Liver (tissue), 3 donors: ENCODE results near the gene SCEL.

Experiments
- EGR1 ChIP-seq, 2 donors: IDR thresholded peaks; 2 replicates each; pipeline ENCODE4 v1.6.1; 2016 to 2018; ENCODE audit warnings: antibody characterized with exemption in 2 of 2, low read depth in 2 of 2
- FOXA2 ChIP-seq: IDR thresholded peaks from 2 replicates; pipeline ENCODE4 v1.6.1; 2016; ENCODE audit warnings: antibody characterized with exemption
- TAF1 ChIP-seq: conservative IDR thresholded peaks from 2 replicates; pipeline ENCODE4 v1.6.1; 2016; ENCODE audit warnings: antibody characterized with exemption, mild to moderate bottlenecking
- TF ChIP-seq, protein P1 (sequence below): fragments of 150-350 bp; IDR thresholded peaks from 2 replicates; pipeline ENCODE4 v1.5.1; 2017; ENCODE audit warnings: improper control_type of control experiment, low read depth, low read length; ENCODE audit not compliant: missing input control
- TF ChIP-seq, protein P2 (sequence below): IDR thresholded peaks from 2 replicates; pipeline ENCODE4 v1.6.1; 2016; ENCODE audit warnings: antibody characterized with exemption, mild to moderate bottlenecking
- TF ChIP-seq, protein P3 (sequence below): IDR thresholded peaks from 2 replicates; pipeline ENCODE4 v1.6.1; 2016; ENCODE audit warnings: antibody characterized with exemption
- TF ChIP-seq, protein P4 (sequence below): IDR thresholded peaks from 2 replicates; pipeline ENCODE4 v1.6.1; 2016; ENCODE audit warnings: antibody characterized with exemption
- donor health status: healthy.
- donor health status: healthy.

DNA sequence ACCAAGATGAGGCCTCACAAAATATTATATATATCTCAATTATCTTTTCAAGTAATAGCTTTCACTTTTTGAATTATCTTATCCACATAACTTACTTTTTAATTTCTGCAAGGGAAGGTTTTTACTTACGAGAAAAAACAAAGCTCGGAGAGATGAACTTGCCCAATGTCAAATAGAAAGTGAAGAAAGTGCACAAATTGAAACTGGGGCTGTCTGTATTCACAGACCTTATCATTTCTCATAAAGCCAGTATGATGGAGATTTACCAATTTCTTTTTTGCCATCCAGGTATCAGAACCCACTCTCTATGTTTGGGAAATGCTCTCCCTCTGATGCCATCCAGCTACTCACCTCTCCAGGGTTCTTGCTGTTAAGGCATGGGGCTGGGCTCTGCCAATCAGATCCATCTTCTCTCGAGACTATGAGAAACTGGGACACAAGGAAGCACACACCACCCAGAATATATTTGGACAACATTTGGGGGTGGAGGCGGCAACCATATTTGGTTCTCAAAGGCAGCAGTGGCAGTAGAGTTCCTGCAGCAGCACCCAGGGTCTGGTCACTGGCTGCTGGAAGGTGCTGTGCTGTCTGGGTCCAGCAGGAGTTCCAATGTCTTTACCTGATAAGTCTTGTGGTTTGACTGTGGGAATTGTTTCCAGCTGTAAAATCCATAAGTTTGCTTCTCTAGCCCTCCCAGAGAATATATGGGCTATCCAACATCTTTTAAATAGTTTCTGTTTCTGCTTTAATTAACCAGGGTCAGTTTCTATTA is 45.8 kb upstream of the SCEL start:
- TF ChIP-seq, protein P1, sequence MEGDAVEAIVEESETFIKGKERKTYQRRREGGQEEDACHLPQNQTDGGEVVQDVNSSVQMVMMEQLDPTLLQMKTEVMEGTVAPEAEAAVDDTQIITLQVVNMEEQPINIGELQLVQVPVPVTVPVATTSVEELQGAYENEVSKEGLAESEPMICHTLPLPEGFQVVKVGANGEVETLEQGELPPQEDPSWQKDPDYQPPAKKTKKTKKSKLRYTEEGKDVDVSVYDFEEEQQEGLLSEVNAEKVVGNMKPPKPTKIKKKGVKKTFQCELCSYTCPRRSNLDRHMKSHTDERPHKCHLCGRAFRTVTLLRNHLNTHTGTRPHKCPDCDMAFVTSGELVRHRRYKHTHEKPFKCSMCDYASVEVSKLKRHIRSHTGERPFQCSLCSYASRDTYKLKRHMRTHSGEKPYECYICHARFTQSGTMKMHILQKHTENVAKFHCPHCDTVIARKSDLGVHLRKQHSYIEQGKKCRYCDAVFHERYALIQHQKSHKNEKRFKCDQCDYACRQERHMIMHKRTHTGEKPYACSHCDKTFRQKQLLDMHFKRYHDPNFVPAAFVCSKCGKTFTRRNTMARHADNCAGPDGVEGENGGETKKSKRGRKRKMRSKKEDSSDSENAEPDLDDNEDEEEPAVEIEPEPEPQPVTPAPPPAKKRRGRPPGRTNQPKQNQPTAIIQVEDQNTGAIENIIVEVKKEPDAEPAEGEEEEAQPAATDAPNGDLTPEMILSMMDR, result no peak
- TF ChIP-seq, protein P2, sequence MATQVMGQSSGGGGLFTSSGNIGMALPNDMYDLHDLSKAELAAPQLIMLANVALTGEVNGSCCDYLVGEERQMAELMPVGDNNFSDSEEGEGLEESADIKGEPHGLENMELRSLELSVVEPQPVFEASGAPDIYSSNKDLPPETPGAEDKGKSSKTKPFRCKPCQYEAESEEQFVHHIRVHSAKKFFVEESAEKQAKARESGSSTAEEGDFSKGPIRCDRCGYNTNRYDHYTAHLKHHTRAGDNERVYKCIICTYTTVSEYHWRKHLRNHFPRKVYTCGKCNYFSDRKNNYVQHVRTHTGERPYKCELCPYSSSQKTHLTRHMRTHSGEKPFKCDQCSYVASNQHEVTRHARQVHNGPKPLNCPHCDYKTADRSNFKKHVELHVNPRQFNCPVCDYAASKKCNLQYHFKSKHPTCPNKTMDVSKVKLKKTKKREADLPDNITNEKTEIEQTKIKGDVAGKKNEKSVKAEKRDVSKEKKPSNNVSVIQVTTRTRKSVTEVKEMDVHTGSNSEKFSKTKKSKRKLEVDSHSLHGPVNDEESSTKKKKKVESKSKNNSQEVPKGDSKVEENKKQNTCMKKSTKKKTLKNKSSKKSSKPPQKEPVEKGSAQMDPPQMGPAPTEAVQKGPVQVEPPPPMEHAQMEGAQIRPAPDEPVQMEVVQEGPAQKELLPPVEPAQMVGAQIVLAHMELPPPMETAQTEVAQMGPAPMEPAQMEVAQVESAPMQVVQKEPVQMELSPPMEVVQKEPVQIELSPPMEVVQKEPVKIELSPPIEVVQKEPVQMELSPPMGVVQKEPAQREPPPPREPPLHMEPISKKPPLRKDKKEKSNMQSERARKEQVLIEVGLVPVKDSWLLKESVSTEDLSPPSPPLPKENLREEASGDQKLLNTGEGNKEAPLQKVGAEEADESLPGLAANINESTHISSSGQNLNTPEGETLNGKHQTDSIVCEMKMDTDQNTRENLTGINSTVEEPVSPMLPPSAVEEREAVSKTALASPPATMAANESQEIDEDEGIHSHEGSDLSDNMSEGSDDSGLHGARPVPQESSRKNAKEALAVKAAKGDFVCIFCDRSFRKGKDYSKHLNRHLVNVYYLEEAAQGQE, result no peak
- no peak for TF ChIP-seq EGR1 (IDR thresholded peaks at IDR 0.05; ENCODE audit: low read depth in 2 of 2)
- TF ChIP-seq, protein P3, sequence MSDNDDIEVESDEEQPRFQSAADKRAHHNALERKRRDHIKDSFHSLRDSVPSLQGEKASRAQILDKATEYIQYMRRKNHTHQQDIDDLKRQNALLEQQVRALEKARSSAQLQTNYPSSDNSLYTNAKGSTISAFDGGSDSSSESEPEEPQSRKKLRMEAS, result no peak
- TF ChIP-seq, protein P4, sequence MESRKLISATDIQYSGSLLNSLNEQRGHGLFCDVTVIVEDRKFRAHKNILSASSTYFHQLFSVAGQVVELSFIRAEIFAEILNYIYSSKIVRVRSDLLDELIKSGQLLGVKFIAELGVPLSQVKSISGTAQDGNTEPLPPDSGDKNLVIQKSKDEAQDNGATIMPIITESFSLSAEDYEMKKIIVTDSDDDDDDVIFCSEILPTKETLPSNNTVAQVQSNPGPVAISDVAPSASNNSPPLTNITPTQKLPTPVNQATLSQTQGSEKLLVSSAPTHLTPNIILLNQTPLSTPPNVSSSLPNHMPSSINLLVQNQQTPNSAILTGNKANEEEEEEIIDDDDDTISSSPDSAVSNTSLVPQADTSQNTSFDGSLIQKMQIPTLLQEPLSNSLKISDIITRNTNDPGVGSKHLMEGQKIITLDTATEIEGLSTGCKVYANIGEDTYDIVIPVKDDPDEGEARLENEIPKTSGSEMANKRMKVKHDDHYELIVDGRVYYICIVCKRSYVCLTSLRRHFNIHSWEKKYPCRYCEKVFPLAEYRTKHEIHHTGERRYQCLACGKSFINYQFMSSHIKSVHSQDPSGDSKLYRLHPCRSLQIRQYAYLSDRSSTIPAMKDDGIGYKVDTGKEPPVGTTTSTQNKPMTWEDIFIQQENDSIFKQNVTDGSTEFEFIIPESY, result no peak
- no peak for TF ChIP-seq FOXA2
- TF ChIP-seq TAF1, result no peak
